CD4-positive, alpha-beta T cell treated with Interleukin-2 at 100 ng/mL for 4 hours (primary cell): Measurements from ENCODE around the gene LSM5.
A peak's percentile ranks its signal among the peaks of the same experiment; 100 is the strongest.

Experiments
- DNase-seq: peaks from one replicate; pipeline ENCODE4 v3.0.0-alpha.2; 2020; ENCODE audit warnings: low spot score

Gene LSM5

GRCh38 chr7:32490127-32490796 is at the start of gene LSM5:
Gene LSM5, minus strand, starts transcription at chr7:32490380. Its CDS starts 15 bp downstream, at chr7:32490365.
- DNase-seq = peak; percentile 92

- no peak for DNase-seq
These were observed 49.2 kb upstream of the LSM5 start for GRCh38 chr7:32539366-32539765.

- DNase-seq = no peak
These were observed 47.6 kb upstream of the LSM5 start for GRCh38 chr7:32537760-32538159.

- DNase-seq = no peak
These were observed 46.4 kb upstream of the LSM5 start for GRCh38 chr7:32536585-32536984.

- DNase-seq = no peak
These were observed 45.8 kb upstream of the LSM5 start for GRCh38 chr7:32536016-32536415.

- no peak for DNase-seq
These were observed 45.1 kb upstream of the LSM5 start for GRCh38 chr7:32535162-32535702.

GRCh38 chr7:32533276-32534029 is 43.3 kb upstream of the LSM5 start:
- DNase-seq = no peak

- DNase-seq = no peak
These were observed 42.5 kb upstream of the LSM5 start for GRCh38 chr7:32532716-32533115.

GRCh38 chr7:32532086-32532485 is 41.9 kb upstream of the LSM5 start:
- DNase-seq = no peak

- DNase-seq = no peak
These were observed 41.2 kb upstream of the LSM5 start for GRCh38 chr7:32531402-32531801.

- DNase-seq = no peak
These were observed 35.7 kb upstream of the LSM5 start for GRCh38 chr7:32525839-32526238.

- DNase-seq = no peak
These were observed 34.5 kb upstream of the LSM5 start for GRCh38 chr7:32524631-32525030.

GRCh38 chr7:32522746-32523530 is 32.8 kb upstream of the LSM5 start:
- DNase-seq = no peak

- no peak for DNase-seq
These were observed 29.6 kb upstream of the LSM5 start for GRCh38 chr7:32519763-32520162.

GRCh38 chr7:32518534-32519140 is 28.5 kb upstream of the LSM5 start:
- no peak for DNase-seq

GRCh38 chr7:32516551-32517100 is 26.4 kb upstream of the LSM5 start:
- DNase-seq = no peak

- peak; percentile 17 for DNase-seq
These were observed 25.8 kb upstream of the LSM5 start for GRCh38 chr7:32515890-32516550.

GRCh38 chr7:32513210-32513609 is 23.0 kb upstream of the LSM5 start:
- DNase-seq = no peak

- no peak for DNase-seq
These were observed 21.6 kb upstream of the LSM5 start for GRCh38 chr7:32511791-32512190.

- no peak for DNase-seq
These were observed 17.2 kb upstream of the LSM5 start for GRCh38 chr7:32507414-32507813.
